ENCODE data around the gene SCUBE1. TPM values are rescaled to one million over a fixed set of nuclear protein-coding genes. Genes with fewer than 3 reads are reported as not detected.

SCUBE1 gene
- total and polyA plus RNA-seq, 10 of the 15 experiments (the other 5 are each of a cell fraction or from before 2014, with no cell fraction given): not detected

DNA sequence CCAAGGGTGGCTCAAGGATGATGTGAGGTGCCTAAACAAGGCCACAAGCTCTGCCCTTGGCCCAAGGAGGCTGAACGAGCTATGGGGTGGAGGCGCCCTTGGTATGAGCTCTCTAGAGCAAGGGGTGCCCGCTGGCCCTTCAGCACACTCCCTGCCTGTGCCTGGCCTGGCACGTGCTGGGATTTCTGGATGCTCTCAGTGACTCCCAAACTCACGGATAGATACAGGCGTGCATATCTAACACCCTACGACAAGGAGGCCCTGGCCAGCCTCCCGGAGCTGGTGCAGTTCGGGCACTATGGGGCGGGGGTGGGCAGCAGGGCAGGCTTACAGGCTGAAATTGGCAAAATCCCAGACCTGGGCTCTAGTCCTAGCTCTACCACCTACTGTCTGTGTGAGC is 30.6 kb downstream of the SCUBE1 start:
- ATAC-seq (no peak), DNase-seq (ENCODE audit: low read depth, low spot score) (no peak), FAIRE-seq (no peak)
- TF ChIP-seq HCFC1 (IDR thresholded peaks at IDR 0.05; ENCODE audit: low read length) (no peak), PAX8 (IDR thresholded peaks at IDR 0.05) (no peak), JUNB (IDR thresholded peaks at IDR 0.05) (no peak), WRNIP1 (IDR thresholded peaks at IDR 0.05; ENCODE audit: borderline replicate concordance, low read depth, low read length) (no peak), MTA3 (IDR thresholded peaks at IDR 0.05; ENCODE audit: borderline replicate concordance, low read length) (no peak), JUND (IDR thresholded peaks at IDR 0.05; ENCODE audit: low read depth, low read length) (no peak), BRCA1 (IDR thresholded peaks at IDR 0.05; ENCODE audit: low read depth, low read length) (no peak), EGR1 (IDR thresholded peaks at IDR 0.05; ENCODE audit: borderline replicate concordance in 1 of 2, low read depth in 2 of 2, low read length in 2 of 2) (no peak), FOS (IDR thresholded peaks at IDR 0.05; ENCODE audit: borderline replicate concordance, extremely low read depth, insufficient read length) (no peak), POLR2A (IDR thresholded peaks at IDR 0.05; ENCODE audit: low read depth, low read length) (no peak), RUNX3 (IDR thresholded peaks at IDR 0.05; ENCODE audit: low read length) (no peak), SP1 (IDR thresholded peaks at IDR 0.05; ENCODE audit: low read depth, low read length) (no peak)
- TF ChIP-seq, protein P1, sequence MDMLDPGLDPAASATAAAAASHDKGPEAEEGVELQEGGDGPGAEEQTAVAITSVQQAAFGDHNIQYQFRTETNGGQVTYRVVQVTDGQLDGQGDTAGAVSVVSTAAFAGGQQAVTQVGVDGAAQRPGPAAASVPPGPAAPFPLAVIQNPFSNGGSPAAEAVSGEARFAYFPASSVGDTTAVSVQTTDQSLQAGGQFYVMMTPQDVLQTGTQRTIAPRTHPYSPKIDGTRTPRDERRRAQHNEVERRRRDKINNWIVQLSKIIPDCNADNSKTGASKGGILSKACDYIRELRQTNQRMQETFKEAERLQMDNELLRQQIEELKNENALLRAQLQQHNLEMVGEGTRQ (IDR thresholded peaks at IDR 0.05; ENCODE audit: borderline replicate concordance, low read depth, low read length): no peak
- TF ChIP-seq, protein P2, sequence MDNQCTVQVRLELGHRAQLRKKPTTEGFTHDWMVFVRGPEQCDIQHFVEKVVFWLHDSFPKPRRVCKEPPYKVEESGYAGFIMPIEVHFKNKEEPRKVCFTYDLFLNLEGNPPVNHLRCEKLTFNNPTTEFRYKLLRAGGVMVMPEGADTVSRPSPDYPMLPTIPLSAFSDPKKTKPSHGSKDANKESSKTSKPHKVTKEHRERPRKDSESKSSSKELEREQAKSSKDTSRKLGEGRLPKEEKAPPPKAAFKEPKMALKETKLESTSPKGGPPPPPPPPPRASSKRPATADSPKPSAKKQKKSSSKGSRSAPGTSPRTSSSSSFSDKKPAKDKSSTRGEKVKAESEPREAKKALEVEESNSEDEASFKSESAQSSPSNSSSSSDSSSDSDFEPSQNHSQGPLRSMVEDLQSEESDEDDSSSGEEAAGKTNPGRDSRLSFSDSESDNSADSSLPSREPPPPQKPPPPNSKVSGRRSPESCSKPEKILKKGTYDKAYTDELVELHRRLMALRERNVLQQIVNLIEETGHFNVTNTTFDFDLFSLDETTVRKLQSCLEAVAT (IDR thresholded peaks at IDR 0.05): no peak
- Histone ChIP-seq H4K20me1 (ENCODE audit: control insufficient read depth, insufficient read depth) (no peaks in the 10 kb centered on the region), H3K9ac (ENCODE audit: control insufficient read depth, insufficient read depth, low read length) (no peak overlapping the region), H3K27ac (ENCODE audit: control insufficient read depth, insufficient read depth) (no peak overlapping the region), H3K4me1 (ENCODE audit: control insufficient read depth, insufficient read depth, low read length) (no peaks in the 10 kb centered on the region), H3K9me3 (replicated peaks; ENCODE audit: control insufficient read depth, insufficient read depth, low read length) (no peaks in the 10 kb centered on the region), H3K27me3 (replicated peaks in 1 of 2; ENCODE audit: control insufficient read depth in 2 of 2, insufficient read depth in 2 of 2, low read length in 1 of 2) (peaks cover 3 to 4% of the 10 kb centered on the region in 2 experiments), H3K36me3 (ENCODE audit: control insufficient read depth in 2 of 2, insufficient read depth in 2 of 2, low read length in 1 of 2) (no peaks in the 10 kb centered on the region), H2AFZ (ENCODE audit: control insufficient read depth, low read depth, low read length) (no peak overlapping the region), H3K4me2 (ENCODE audit: control insufficient read depth, insufficient read depth) (no peak overlapping the region), H3K79me2 (ENCODE audit: control insufficient read depth, insufficient read depth, low read length) (no peaks in the 10 kb centered on the region), H3K4me3 (no peak overlapping the region)
- 25% methylated on average over 10 of the region's 10 CpGs for WGBS (ENCODE audit: insufficient coverage, insufficient replicate concordance, low lambda C conversion rate, missing lambda C conversion rate)
- SMC1A ChIA-PET (ENCODE audit: uncharacterized antibody, unreplicated experiment): interaction anchor here (1.1 kb wide), 1 partner anchor 39 kb away, joined by 4 read pairs; no protein-coding TSS in a partner anchor
- CTCF ChIA-PET: interaction anchor here (1.6 kb wide), 1 partner anchor 12 kb away, joined by 3 read pairs; no protein-coding TSS in a partner anchor
- intact Hi-C loops (cut with micrococcal nuclease; ENCODE audit: unreplicated experiment) (no loop called here), in situ Hi-C loops (cut with MboI) (no loop called here)
- BruUV-seq (replicated peaks): no TSS peak
- POLR2A ChIA-PET: no interaction called here
- RAD21 ChIA-PET (ENCODE audit: unreplicated experiment): no interaction called here

Measured in GM12878 (cell line).